ENCODE measurements around the gene BPIFA3.

BPIFA3 gene

DNA sequence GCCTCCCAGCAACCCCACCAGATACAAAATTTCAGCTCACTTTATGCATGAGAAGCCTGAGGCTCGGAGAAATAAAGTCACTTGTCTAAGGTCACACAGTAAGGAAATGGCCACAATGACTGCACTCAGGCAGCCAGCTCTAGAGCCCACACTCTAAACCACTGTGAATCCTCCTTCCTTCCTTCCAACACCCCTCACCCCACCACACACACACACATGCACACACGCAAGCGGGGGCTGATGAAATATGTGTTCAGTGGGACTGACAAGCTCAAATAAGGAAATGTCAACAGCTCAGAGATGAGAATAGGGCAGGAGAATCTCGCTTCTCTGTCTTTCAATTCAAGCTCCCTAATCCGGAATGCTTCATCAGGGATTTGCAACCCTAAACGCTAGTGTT is 12.7 kb downstream of the BPIFA3 start:
- no peak for DNase-seq

DNA sequence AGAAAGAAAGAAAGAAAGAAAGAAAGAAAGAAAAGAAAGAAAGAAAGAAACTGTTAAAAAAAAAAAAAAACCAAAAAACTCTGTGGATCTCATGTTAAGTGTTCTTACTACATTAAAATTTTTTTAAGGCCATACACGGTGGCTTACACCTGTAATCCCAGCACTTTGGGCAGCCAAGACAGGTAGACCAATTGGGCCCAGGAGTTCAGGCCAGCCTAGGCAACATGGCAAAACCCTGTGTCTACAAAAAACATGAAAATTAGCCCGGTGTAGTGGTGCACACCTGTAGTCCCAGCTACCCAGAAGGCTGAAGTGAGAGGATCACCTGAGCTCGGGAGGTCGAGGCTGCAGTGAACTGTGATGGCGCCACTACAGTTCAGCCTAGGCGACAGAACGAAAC is 14.1 kb downstream of the BPIFA3 start:
- DNase-seq, result no peak

DNA sequence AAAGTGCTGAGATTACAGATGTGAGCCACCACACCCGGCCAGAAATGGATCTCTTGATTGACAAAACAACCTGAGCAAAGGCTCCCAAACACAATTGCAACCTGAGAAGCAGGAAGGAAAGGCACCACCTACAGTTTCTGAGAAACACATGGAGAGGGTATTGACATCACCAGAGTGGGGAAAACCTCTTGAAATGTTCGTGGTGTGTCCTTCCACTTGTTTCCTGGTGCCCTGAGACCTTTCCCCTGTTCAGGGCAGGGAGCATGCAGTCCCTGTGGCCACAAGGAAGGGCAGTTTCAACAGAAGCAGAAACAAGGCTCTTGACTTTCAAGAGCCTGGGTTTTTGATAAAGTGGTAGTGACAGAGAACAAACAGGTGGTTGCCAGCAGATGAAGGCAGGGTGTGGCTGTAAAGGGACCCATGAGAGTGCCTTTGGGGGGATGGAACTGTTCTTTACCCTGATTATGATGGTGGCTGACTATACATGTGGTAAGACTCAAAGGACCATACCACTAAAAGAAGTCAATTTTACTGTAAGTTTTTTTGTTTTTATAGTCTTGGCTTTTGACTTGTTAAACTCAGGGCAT is 15.4 kb downstream of the BPIFA3 start:
- DNase-seq, result no peak

DNA sequence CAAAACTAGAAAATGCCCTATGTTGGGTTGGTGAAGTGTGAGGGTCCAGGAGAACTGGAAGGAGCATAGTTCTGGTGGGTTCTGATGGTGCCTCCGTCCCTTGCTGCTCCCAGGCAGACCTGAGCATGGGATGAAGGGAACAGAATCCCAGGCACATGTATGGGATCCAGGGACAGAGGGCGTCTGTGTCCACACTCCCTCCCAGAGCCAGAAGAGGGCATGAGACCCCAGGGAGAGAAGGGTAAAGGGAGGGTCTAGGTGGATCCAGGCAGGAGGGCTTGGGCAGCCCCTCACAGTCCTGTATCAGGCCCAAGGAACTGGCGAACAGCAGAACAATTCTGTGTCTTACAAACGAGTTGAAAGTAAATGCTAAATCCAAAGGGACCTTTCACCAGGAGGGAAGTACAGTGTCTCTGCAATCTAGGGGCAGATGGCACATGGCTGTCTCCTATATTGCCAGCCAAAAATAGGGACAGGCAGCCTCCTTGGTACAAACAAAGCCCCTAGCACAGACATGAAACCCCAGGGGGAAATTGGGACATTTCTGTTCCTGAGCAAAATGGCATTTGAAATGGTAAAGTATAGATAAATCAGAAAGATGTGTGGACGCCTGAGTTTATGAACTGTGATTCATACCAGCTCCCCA is 16.1 kb downstream of the BPIFA3 start:
- DNase-seq, result no peak

DNA sequence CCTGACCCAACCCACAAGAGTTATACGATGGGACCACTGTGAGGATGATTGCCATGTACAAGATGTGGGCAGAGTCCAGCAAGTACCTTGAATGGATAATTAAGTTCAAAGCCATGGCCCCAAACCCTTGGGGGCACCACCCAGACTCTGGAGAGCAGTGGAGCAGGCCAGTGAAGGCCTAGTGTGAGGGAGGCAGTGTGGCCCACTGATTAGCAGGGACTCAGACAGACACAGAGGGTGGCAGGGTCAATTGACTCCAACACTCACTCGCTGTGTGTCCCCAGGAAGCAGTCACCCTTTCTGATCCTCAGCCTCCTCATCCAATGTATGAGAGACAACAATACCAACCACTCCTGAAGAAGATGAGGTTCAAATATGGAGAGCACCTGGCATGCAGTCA is 16.9 kb downstream of the BPIFA3 start:
- DNase-seq, result no peak

DNA sequence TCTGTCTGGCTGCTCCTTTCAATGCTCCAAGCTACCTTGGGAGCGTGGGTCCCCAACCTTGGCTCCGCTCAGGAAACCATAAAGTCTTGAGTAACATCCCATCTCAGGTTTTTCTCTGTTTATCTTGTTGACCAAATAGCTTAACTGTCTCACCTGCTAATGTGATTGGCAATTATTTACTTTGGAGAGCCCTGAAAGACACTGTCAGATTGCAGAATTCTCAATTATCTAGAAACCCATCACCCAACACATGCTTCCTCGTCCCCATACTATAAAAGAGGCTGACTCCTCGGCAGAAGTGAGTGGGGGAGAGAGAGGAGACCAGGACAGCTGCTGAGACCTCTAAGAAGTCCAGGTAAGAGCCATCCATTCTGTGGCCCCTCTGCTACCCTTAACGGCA is 18.5 kb downstream of the BPIFA3 start, which contains the start of gene BPIFA1:
Gene BPIFA1 (plus strand): TSS at position 301 of the 400 bp plus-strand sequence. CDS start 1,716 bp downstream, outside the sequence.
- DNase-seq, result no peak

DNA sequence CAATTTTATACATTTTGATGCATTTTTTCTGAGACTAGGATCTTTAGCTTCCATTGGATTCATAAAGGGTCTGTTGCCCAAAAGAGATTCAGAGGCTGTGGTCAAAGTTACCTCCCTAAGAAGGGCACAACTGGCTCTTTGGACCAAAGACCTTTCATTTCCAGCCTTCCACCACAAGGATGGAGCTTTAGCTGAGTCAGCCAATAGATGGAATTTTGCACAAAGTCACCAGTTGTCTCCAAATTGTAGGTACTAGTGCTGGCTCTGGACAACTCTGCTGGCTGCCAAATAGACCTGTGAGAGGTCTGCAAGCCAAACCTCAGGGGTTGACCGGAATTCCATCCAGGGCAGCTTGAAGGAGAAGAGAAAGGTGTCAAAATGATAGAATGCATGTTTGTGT is 19.2 kb downstream of the BPIFA3 start:
- no peak for DNase-seq

DNA sequence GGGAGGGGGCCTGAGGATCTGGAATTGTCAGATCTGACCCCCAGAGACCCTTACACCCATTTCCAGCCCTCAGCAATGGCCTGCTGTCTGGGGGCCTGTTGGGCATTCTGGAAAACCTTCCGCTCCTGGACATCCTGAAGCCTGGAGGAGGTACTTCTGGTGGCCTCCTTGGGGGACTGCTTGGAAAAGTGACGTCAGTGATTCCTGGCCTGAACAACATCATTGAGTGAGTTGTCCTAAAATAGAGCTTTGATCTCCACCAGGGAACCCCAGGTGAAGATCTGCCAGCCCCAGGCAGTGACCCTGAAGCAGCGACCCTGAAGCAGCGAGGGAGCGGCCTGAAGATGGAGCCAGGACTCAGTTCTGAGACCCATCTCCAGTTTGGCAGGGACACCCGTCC is 20.8 kb downstream of the BPIFA3 start:
- no peak for DNase-seq

DNA sequence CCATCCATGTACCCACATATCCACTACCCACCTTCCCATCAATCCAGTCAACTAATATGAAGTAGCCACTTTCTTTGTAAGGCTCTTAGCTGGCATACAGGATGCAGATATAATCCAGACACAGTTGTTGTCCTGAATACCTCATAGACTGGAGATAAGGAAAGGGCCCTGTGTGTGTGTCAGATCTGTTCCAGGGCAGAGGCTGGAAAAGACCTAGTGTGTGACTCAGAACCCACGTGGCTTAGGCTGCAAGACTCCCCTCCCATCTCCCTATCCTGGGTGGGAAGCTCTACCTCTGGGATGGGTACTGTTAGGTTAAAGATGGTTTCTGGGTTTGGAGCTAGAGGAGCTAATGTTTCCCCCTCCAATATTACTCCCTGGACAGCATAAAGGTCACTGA is 22.3 kb downstream of the BPIFA3 start:
- no peak for DNase-seq

DNA sequence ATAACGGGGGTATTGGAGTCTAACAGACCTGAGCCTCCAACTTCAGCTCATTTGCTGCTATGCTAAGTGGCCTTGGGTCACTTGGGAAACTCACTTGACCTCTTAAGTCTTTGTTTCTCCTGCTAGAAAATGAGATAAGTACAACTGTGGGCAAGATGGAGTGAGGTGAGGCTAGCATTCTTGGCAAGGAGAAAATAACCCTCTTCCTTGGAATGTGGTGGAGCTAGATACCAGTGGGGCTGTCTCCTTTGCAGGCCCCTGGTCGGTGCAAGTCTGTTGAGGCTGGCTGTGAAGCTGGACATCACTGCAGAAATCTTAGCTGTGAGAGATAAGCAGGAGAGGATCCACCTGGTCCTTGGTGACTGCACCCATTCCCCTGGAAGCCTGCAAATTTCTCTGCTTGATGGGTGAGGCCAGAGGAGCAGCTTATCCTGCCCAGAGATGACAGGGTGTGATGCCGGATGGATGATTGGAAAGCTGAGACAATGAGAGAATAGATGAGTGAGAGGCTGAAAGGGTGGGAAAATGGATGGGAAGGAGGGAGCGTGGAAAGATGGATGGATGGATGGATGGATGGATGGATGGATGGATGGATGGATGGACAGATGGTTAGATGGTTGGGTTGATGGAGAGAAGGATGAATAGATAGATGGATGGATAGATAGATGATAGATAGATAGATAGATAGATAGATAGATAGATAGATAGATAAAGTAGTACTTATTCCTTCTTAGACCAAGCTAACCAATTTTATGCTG is 23.0 kb downstream of the BPIFA3 start:
- no peak for DNase-seq

GRCh38 chr20:33240923-33241322 is 23.8 kb downstream of the BPIFA3 start:
- no peak for DNase-seq

DNA sequence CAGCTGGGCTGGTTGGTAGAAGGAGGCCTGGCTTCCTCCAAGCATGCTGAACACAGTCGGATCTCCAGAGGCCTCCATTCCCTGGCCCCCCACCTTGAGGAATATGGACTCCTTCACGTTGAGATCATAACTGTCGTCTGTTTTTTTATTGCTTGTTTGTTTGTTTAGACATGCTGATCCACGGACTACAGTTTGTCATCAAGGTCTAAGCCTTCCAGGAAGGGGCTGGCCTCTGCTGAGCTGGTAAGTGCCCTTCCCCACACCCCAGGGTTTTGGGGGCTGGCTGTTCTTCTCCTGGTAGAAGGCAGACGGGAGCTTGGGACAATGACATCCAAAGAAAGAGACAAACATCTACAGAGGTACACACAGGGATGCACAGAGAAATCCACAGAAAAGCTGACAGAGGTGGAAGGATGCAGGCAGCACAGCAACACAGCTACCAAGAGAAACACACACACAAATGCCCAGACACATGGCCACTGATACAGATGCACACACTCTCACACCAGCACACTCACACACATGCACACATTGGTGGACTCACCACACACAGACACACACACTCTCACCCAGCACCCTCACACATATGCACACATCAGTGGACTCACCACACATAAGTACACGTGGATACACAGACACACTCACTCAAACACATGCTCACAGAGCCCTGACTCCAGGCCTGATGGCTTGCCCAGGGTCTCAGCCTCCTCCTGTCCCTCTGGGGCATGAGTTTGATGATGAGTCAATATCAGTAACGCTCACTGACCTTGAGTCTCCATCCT is 25.4 kb downstream of the BPIFA3 start:
- DNase-seq, result no peak

GRCh38 chr20:33246077-33246476 is 28.9 kb downstream of the BPIFA3 start:
- DNase-seq, result no peak

- no peak for DNase-seq
Observed at GRCh38 chr20:33249456-33249855, 32.3 kb downstream of the BPIFA3 start.

GRCh38 chr20:33250666-33251065 is 33.5 kb downstream of the BPIFA3 start:
- no peak for DNase-seq

- DNase-seq, result no peak
Observed at GRCh38 chr20:33251496-33251895, 34.3 kb downstream of the BPIFA3 start.

- no peak for DNase-seq
Observed at GRCh38 chr20:33252460-33252859, 35.3 kb downstream of the BPIFA3 start.

- no peak for DNase-seq
Observed at GRCh38 chr20:33255005-33255404, 37.9 kb downstream of the BPIFA3 start.

- no peak for DNase-seq
Observed at GRCh38 chr20:33257237-33257636, 40.1 kb downstream of the BPIFA3 start.

- no peak for DNase-seq
Observed at GRCh38 chr20:33259371-33259770, 42.2 kb downstream of the BPIFA3 start.

- no peak for DNase-seq
Observed at GRCh38 chr20:33261465-33261864, 44.3 kb downstream of the BPIFA3 start.

DNA sequence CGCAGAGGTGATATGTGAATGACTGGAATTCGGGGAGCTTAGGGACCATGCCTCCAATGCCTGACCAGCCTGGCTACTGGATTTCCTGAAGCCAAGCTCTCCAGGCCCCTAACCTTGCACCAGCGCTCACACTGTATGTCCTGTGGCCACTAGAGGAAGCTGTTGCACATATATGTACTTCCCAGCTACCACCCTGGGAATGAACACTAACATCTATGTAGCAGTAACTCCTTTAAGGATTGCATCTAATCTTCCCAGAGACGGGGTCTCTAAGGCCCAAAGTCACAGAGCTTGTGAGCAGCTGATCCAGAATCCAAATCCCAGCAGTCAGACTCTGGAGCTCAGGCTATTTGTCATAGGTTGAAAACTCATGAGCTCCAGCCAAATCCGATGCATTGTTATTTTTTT is 45.5 kb downstream of the BPIFA3 start:
- DNase-seq, result no peak

DNA sequence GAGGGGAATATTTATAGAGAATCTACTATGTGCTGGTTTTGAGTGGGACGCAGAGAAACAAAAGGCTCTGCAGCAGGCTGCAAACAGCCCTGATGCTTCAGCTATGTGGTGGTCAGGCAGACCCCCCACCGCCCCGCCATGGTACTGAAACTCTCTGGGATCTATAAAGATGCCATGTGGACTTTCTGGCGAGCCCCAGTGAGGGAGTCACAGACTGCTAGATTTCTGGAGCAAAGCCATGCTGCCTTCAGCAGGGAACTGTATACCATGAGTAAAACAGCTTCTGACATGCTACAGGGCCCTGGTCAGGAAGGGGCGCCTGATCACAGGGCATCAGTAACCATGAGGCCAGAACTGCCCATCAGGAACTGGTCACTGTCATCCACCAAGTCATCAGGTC is 46.6 kb downstream of the BPIFA3 start:
- no peak for DNase-seq
